ENCODE data around the gene JCAD.

DNA sequence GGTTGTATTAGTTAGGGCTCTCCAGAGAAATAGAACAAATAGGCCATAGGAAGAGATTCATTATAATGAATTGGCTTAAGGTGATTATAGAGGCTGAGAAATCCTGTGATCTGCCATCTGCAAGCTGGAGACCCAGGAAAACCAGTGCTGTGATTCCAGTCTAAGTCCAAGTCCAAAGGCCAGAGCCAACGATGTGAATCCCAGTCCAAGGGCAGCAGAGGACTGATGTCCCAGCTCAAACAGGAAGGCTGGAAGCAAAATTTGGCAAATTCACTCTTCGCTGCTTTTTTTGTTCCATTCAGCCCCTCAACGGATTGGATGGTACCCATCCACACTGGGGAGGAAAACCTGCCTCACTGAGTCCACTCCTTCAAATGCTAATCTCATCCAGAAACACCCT lies 68.0 kb downstream of the JCAD start:
- TF ChIP-seq POLR2AphosphoS5 (IDR thresholded peaks at IDR 0.05; ENCODE audit: low read depth, low read length): no peak
- no peak for TF ChIP-seq CTCF (IDR thresholded peaks at IDR 0.05)
- TF ChIP-seq, protein P1, sequence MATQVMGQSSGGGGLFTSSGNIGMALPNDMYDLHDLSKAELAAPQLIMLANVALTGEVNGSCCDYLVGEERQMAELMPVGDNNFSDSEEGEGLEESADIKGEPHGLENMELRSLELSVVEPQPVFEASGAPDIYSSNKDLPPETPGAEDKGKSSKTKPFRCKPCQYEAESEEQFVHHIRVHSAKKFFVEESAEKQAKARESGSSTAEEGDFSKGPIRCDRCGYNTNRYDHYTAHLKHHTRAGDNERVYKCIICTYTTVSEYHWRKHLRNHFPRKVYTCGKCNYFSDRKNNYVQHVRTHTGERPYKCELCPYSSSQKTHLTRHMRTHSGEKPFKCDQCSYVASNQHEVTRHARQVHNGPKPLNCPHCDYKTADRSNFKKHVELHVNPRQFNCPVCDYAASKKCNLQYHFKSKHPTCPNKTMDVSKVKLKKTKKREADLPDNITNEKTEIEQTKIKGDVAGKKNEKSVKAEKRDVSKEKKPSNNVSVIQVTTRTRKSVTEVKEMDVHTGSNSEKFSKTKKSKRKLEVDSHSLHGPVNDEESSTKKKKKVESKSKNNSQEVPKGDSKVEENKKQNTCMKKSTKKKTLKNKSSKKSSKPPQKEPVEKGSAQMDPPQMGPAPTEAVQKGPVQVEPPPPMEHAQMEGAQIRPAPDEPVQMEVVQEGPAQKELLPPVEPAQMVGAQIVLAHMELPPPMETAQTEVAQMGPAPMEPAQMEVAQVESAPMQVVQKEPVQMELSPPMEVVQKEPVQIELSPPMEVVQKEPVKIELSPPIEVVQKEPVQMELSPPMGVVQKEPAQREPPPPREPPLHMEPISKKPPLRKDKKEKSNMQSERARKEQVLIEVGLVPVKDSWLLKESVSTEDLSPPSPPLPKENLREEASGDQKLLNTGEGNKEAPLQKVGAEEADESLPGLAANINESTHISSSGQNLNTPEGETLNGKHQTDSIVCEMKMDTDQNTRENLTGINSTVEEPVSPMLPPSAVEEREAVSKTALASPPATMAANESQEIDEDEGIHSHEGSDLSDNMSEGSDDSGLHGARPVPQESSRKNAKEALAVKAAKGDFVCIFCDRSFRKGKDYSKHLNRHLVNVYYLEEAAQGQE (IDR thresholded peaks at IDR 0.05; ENCODE audit: insufficient read depth in 1 of 2, low read depth in 2 of 2, low read length in 1 of 2): no peak
- TF ChIP-seq TCF7L2 (IDR thresholded peaks at IDR 0.05; ENCODE audit: low read depth, low read length): no peak
- no peak for TF ChIP-seq SIN3A (IDR thresholded peaks at IDR 0.05; ENCODE audit: borderline replicate concordance, insufficient read depth, low read depth, low read length)

Data from Panc1 (cell line).